Activated T-helper 17 cell treated with anti-CD3 and anti-CD28 coated beads, Interleukin-2, amount 50 U/mL, for 72 hours (primary cell): ENCODE data around the gene SDS. TPM values are rescaled to one million over a fixed set of nuclear protein-coding genes. Genes with fewer than 3 reads are reported as not detected.
"Not testable (repeated sequence)": the region's sequence is repeated elsewhere in the genome, so short reads cannot be mapped to it uniquely, and the experiment has no call there.

Experiments
- ATAC-seq: fragments of 150-1000 bp; cut with Tn5 transposase; replicated peaks from 2 replicates; pipeline ENCODE4 v1.10.0; 2021; ENCODE audit warnings: mild to moderate bottlenecking, moderate library complexity
- H3K27ac Mint-ChIP-seq: one replicate; pipeline ENCODE4 v1.8.0; 2022; ENCODE audit warnings: mixed read lengths
- H3K27me3 Mint-ChIP-seq: one replicate; pipeline ENCODE4 v1.8.0; 2022; ENCODE audit warnings: mixed read lengths
- H3K36me3 Mint-ChIP-seq: one replicate; pipeline ENCODE4 v1.8.0; 2022; ENCODE audit warnings: low read depth, mild to moderate bottlenecking, mixed read lengths
- H3K4me1 Mint-ChIP-seq: one replicate; pipeline ENCODE4 v1.8.0; 2022; ENCODE audit warnings: mixed read lengths
- H3K4me3 Mint-ChIP-seq: one replicate; pipeline ENCODE4 v1.8.0; 2022; ENCODE audit warnings: mild to moderate bottlenecking, mixed read lengths
- H3K9me3 Mint-ChIP-seq: one replicate; pipeline ENCODE4 v1.8.0; 2022; ENCODE audit warnings: mixed read lengths
- total RNA-seq, 2 donors: library from RNA; stranded (reverse); gene quantifications; one replicate each; pipeline ENCODE4 v1.2.3, GENCODE V29; 2022

The SDS gene
- total RNA-seq, 2 donors from 2014 or later = not detected

DNA sequence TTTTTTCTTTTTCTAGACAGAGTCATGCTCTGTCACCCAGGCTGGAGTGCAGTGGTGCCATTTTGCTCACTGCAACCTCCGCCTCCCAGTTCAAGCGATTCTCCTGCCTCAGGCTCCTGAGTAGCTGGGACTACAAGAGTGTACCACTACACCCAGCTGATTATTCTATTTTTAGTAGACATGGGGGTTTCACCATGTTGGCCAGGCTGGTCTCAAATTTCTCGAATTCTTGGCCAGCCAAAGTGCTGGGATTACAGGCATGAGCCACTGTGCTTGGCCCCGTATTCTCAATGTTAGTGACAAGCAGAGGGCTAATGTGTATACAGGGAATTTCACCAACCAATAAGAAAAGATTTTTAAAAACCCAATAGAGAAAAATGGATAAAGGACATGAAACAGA, 36.9 kb downstream of the SDS start:
- Mint-ChIP-seq H3K27ac (no peak overlapping the region), H3K4me3 (no peak overlapping the region), H3K4me1 (peaks cover 5% of the 10 kb centered on the region), H3K9me3 (no peaks in the 10 kb centered on the region), H3K27me3 (no peaks in the 10 kb centered on the region), H3K36me3 (peaks cover 32% of the 10 kb centered on the region)
- ATAC-seq = no peak

GRCh38 chr12:113365639-113366395, 37.9 kb downstream of the SDS start:
- ATAC-seq = no peak
- Mint-ChIP-seq H3K4me1 (peaks cover 8% of the 10 kb centered on the region), H3K4me3 (no peak overlapping the region), H3K27ac (peak overlapping the region; percentile 78), H3K9me3 (no peaks in the 10 kb centered on the region), H3K27me3 (no peaks in the 10 kb centered on the region), H3K36me3 (peaks cover 32% of the 10 kb centered on the region)

DNA sequence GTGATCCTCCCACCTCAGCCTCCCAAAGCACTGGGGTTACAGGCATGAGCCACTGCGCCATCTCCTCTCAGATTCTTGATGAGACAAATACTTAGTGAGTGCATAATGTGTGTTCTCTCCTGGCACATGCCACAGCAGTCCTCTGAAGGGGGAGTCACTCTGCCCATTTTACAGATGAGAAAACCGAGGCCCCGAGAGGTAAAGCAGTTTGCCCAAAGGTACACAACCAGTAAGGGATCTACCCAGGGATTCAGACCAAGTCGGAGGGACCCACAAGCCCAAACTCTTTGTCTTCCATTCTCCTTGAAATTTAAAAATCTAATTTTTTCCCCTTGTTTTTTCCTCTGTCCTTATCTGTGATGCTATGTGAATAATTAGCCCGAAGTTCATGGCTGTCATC, 39.0 kb downstream of the SDS start:
- no peaks in the 10 kb centered on the region for H3K9me3 Mint-ChIP-seq
- ATAC-seq = no peak
- no peaks in the 10 kb centered on the region for H3K27me3 Mint-ChIP-seq
- no peak overlapping the region for H3K27ac Mint-ChIP-seq
- peaks cover 9% of the 10 kb centered on the region for H3K4me1 Mint-ChIP-seq
- H3K4me3 Mint-ChIP-seq = no peak overlapping the region
- H3K36me3 Mint-ChIP-seq = peaks cover 29% of the 10 kb centered on the region

- no peak for ATAC-seq
Measured at GRCh38 chr12:113361574-113362370, 41.9 kb downstream of the SDS start.

DNA sequence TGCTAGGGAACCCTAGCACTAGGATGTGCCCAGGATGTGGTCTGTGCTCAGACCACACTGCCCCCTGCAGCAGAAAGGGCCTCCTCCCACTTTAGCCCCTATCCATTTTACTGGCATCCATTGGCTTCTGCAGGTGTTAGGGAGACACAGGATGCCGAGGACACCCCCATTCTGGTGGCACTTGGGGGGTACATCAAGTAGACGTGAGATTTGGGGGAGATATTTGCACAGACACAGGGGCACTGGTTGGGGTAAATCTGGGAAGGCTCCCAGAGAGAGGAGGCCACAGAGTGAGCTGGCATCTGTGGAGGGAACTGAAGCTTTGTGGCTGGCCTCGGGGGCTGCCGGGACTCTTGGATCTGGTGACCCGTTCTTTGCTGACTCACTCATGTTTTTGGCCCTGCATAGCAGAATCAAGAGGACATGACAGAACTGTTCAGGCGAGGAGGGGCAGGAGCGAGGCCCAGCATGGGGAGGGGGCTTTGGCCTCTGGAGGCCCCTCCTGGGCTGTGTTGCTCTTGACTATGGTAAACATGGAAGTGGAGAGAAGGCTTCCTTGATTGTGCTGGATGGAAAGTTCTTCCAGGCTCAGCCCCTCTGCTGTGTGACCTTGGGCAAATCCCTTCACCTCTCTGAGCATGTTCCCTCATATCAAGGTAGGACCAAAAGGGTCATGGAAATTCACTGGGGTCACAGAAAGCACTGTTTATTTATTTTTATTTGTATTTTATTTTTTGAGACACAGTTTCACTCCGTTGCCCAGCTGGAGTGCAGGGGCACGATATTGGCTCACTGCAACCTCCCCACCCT, 43.5 kb downstream of the SDS start:
- peak overlapping the region; percentile 66 for H3K27ac Mint-ChIP-seq
- no peaks in the 10 kb centered on the region for H3K27me3 Mint-ChIP-seq
- ATAC-seq = no peak
- no peaks in the 10 kb centered on the region for H3K9me3 Mint-ChIP-seq
- peaks cover 16% of the 10 kb centered on the region for H3K36me3 Mint-ChIP-seq
- peak overlapping the region; percentile 77 for H3K4me3 Mint-ChIP-seq
- peaks cover 11% of the 10 kb centered on the region for H3K4me1 Mint-ChIP-seq

More at GRCh38 chr12:113361574-113362370, 41.9 kb downstream of the SDS start:
- Mint-ChIP-seq H3K4me1 (peaks cover 11% of the 10 kb centered on the region), H3K9me3 (no peaks in the 10 kb centered on the region), H3K27ac (peak overlapping the region; percentile 45), H3K4me3 (no peak overlapping the region), H3K27me3 (no peaks in the 10 kb centered on the region), H3K36me3 (peaks cover 24% of the 10 kb centered on the region)

DNA sequence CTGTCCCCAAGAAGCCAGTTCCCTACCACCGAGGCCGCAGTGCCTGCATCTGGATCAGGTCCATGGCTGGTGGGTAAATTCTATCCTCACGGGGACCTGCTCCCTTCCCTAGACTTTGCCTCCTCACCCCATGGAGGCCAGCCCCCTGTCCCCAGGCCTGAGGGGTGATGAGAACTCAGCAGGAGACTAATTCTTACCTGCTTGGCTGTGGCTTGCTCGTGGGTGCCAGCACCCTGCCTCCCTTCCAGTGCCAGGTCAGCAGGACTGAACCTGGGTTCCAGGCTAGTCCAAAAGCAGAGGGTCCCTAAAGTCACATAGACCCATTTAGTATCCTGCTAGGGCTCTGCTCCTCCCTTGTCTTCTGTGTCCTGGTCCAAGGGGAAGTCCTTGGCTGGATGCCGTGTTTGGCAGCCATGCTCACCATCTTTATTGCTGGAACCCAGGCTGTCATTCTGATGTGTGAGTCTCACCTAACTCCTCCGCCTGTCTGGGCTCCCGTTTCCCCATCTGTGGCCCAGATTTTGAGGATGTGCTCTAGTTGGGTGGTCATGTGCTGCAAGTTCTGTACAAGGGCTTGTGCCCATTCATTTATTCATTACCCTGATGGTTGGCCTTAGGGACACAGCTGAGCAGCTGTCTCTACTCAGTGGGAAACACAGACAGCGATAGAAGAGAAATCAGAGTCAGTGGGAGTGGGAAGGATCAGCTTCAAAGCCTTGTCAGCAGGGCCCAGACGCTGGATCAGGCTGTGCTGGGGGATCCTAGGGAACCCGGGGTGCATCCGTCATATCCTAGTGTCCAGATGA, 44.4 kb downstream of the SDS start:
- H3K27ac Mint-ChIP-seq = peak overlapping the region; percentile 66

GRCh38 chr12:113358381-113359132, 45.1 kb downstream of the SDS start, which contains the start of gene PLBD2:
PLBD2 (plus strand) TSS chr12:113358587; CDS start chr12:113358601, 14 bp downstream.
- Mint-ChIP-seq H3K4me3 (peak within 1 kb of the TSS; percentile 77), H3K4me1 (peaks cover 11% of the 10 kb centered on the region), H3K27me3 (no peaks in the 10 kb centered on the region), H3K9me3 (no peaks in the 10 kb centered on the region), H3K27ac (peak within 1 kb of the TSS; percentile 73), H3K36me3 (no peaks in the 10 kb centered on the region)
- ATAC-seq = peak; percentile 95

More for the DNA sequence above, 44.4 kb downstream of the SDS start:
- Mint-ChIP-seq H3K27me3 (no peaks in the 10 kb centered on the region), H3K36me3 (peaks cover 8% of the 10 kb centered on the region), H3K4me1 (peaks cover 11% of the 10 kb centered on the region), H3K4me3 (peak overlapping the region; percentile 77), H3K9me3 (no peaks in the 10 kb centered on the region)
- no peak for ATAC-seq

- not testable (repeated sequence) for H3K4me3 Mint-ChIP-seq, H3K27me3 Mint-ChIP-seq, H3K4me1 Mint-ChIP-seq, ATAC-seq, H3K36me3 Mint-ChIP-seq, H3K9me3 Mint-ChIP-seq, H3K27ac Mint-ChIP-seq
Measured at GRCh38 chr12:113354192-113354591, 49.5 kb downstream of the SDS start.

DNA sequence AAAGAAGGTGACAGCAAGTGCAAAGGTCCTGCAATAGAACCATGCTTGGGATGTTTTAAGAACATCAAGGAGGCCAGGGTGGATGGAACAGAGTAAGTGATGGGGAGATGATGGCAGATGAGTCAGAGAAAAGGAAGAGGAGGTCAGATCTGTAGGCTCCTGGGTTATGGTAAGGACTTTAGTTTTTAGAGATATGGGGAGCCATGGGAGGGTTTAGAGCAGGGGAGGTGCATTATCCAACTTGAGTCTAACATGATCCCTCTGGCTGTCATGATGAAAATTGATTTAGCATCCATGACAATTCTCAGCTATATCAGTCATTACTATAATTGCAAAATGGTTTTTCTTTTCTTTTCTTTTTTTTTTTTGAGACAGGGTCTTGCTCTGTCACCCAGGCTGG, 52.6 kb downstream of the SDS start:
- no peaks in the 10 kb centered on the region for H3K9me3 Mint-ChIP-seq
- peaks cover 4% of the 10 kb centered on the region for H3K4me1 Mint-ChIP-seq
- no peak overlapping the region for H3K27ac Mint-ChIP-seq
- H3K27me3 Mint-ChIP-seq = peaks cover 11% of the 10 kb centered on the region
- H3K4me3 Mint-ChIP-seq = no peak overlapping the region
- no peaks in the 10 kb centered on the region for H3K36me3 Mint-ChIP-seq
- ATAC-seq = no peak

DNA sequence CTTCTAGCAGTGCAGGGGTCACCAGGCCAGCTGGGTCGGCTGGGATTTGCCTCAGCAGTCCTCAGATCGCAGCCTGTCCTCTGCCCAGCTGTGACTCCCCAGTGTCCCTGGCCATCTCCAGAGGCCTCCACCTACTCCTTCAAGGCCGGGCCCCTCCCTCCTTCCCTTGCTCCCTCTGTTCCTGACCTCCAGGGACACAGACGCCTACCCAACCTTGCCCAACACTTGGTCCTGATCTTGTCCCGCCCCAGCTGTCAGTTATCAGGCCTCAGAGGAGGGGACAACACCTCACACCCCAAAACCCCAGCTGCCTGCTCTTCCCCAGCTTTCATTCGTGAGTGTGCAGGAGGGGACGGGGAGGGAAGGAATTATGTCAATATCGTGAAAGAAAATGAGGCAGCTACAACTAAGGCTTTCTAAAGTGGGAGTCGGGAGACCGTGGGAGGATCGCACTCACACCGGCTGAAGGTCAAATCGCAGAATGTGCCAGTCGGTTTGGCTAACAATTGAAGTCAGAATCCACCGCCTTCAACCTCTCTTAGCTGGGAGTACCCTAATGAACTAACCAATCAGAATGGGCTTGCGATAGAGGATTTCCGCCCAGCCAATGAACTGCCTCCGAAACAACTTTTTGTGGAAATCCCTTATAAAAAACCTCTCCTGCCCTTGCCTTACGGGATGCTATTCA, 54.7 kb downstream of the SDS start:
- no peak for ATAC-seq
- peaks cover 11% of the 10 kb centered on the region for H3K27me3 Mint-ChIP-seq
- H3K4me1 Mint-ChIP-seq = peaks cover 4% of the 10 kb centered on the region
- H3K4me3 Mint-ChIP-seq = no peak overlapping the region
- no peaks in the 10 kb centered on the region for H3K36me3 Mint-ChIP-seq
- H3K9me3 Mint-ChIP-seq = no peaks in the 10 kb centered on the region
- H3K27ac Mint-ChIP-seq = no peak overlapping the region

- Mint-ChIP-seq H3K36me3 (no peaks in the 10 kb centered on the region), H3K4me1 (peaks cover 4% of the 10 kb centered on the region), H3K4me3 (no peak overlapping the region), H3K27me3 (peaks cover 11% of the 10 kb centered on the region), H3K27ac (no peak overlapping the region), H3K9me3 (no peaks in the 10 kb centered on the region)
- no peak for ATAC-seq
Measured at GRCh38 chr12:113347892-113348291, 55.8 kb downstream of the SDS start.

DNA sequence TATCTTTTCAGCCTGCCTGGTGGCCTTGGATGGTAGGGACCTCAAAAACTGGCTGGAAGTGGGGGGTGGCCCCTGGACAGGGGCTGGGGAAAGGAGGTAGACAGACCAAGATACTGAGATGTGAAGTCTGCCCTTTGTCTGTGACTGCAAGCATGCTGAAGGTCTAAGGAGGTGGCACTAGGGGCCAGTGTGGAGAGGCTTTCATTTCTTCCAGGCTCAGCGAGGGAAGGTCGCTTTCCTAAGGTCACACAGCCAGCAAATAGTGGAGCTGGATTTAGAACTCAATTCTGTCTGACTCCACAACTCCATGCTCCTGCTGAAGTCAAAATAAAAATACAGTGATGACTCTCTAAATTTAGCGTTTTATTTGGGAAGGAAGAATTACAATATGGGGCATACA, 56.6 kb downstream of the SDS start:
- Mint-ChIP-seq H3K27ac (no peak overlapping the region), H3K4me3 (no peak overlapping the region), H3K27me3 (peaks cover 7% of the 10 kb centered on the region), H3K9me3 (no peaks in the 10 kb centered on the region), H3K36me3 (no peaks in the 10 kb centered on the region), H3K4me1 (peaks cover 4% of the 10 kb centered on the region)
- no peak for ATAC-seq

DNA sequence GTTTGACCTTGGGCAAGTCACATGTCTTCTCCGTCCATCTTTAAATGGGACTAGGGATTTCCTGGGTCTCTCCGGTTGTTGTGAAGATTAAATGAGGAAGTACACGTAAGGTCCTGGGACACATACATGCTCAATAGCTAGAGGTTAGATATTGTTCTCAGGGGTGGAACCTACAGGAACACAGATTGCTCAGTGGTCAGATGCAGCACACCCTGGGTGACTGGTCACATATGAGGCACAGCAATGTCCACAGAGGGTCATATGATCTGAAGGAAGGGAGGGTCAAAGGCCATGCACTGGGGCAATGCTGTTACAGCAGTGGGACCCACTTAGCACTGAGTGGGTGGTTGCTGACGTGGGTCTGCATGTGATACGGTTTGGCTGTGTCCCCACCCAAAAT, 57.3 kb downstream of the SDS start:
- no peak overlapping the region for H3K4me3 Mint-ChIP-seq
- H3K9me3 Mint-ChIP-seq = no peaks in the 10 kb centered on the region
- peaks cover 7% of the 10 kb centered on the region for H3K27me3 Mint-ChIP-seq
- no peaks in the 10 kb centered on the region for H3K36me3 Mint-ChIP-seq
- H3K4me1 Mint-ChIP-seq = peaks cover 4% of the 10 kb centered on the region
- ATAC-seq = no peak
- no peak overlapping the region for H3K27ac Mint-ChIP-seq
